Stomach (tissue), 9 donors: Measurements from ENCODE around the gene ZNF598. TPM values are rescaled to one million over a fixed set of nuclear protein-coding genes. Genes with fewer than 3 reads are reported as not detected.

ENCODE experiments used
- DNase-seq, 2 donors: peaks; one replicate each; pipeline versions ENCODE4 v3.0.0 to v3.0.0-alpha.2; 2013 to 2019
- H3K27ac ChIP-seq, 5 donors: fragments of 200-600 bp in 4 of 5; sonication (generic) in 4 of 5; one replicate each; pipeline ENCODE4 v1.5.1; 2013 to 2019; ENCODE audit warnings: mild to moderate bottlenecking in 1 of 5, moderate library complexity in 1 of 5
- H3K27me3 ChIP-seq, 3 donors: fragments of 200-600 bp; sonication (generic); one replicate each; pipeline ENCODE4 v1.5.1; 2017 to 2019; ENCODE audit warnings: mixed run types in 1 of 3
- H3K36me3 ChIP-seq, 4 donors: fragments of 200-600 bp; sonication (generic); 1 replicate in 3 of 4; 2 replicates in 1 of 4; pipeline ENCODE4 v1.5.1; 2016 to 2019
- H3K4me1 ChIP-seq, 4 donors: fragments of 200-600 bp; sonication (generic); one replicate each; pipeline ENCODE4 v1.5.1; 2016 to 2019
- H3K4me3 ChIP-seq, 4 donors: fragments of 200-600 bp; sonication (generic) in 3 of 4; one replicate each; pipeline ENCODE4 v1.5.1; 2016 to 2019; ENCODE audit warnings: mild to moderate bottlenecking in 1 of 4
- H3K9me3 ChIP-seq, 4 donors: fragments of 200-600 bp; sonication (generic); one replicate each; pipeline ENCODE4 v1.5.1; 2016 to 2019
- EP300 ChIP-seq: sonication (generic); formaldehyde crosslinking; IDR thresholded peaks from one replicate; pipeline ENCODE4 v1.6.1; 2017; ENCODE audit warnings: antibody characterized with exemption
- POLR2A ChIP-seq, 4 donors: fragments of 450-650 bp; IDR thresholded peaks; one replicate each; pipeline ENCODE4 v1.6.1; 2016; ENCODE audit warnings: antibody characterized with exemption in 4 of 4, control low read depth in 2 of 4, mild to moderate bottlenecking in 1 of 4, moderate library complexity in 1 of 4
- POLR2AphosphoS5 ChIP-seq, 3 donors: sonication (generic); formaldehyde crosslinking; IDR thresholded peaks; one replicate each; pipeline ENCODE4 v1.6.1; 2016; ENCODE audit warnings: antibody characterized with exemption in 3 of 3
- WGBS, 5 donors: extraction: QIAGEN DNeasy Blood & Tissue Kit in 3 of 5; methylation state at CpG; one replicate each; pipeline versions ENCODE4 v1.1.5 to v1.1.7; 2013 to 2018; 5-methylcytosine and 5-hydroxymethylcytosine counted together
- intact Hi-C: fragments of 100-400 bp; cut with DNase I; formaldehyde crosslinking; loops from one replicate; pipeline ENCODE4 v1.15.1; 2023; ENCODE audit warnings: low total_unique reads
- polyA plus RNA-seq, 3 donors: library from polyadenylated mRNA; stranded (reverse); fragments of 200-250 nt; gene quantifications; one replicate each; pipeline ENCODE4 v1.2.3, GENCODE V29; 2013
- total RNA-seq, 5 donors: library from RNA; depleted of rRNA; stranded (reverse); fragments of >200 nt; gene quantifications; one replicate each; pipeline versions ENCODE4 v1.1.0 to v1.2.3, GENCODE V29; 2014 to 2016
- TF ChIP-seq, protein P1 (sequence below), 7 experiments: fragments of 450-650 bp in 4 of 7; fragments of 200-600 bp in 3 of 7; sonication (generic) in 3 of 7; IDR thresholded peaks; one replicate each; pipeline ENCODE4 v1.5.1; 2016 to 2019; ENCODE audit warnings: antibody characterized with exemption in 7 of 7, control low read depth in 2 of 7, mild to moderate bottlenecking in 1 of 7
- donor health status: healthy with polysubstance abuse.
- donor health status: Bipolar disorder and iron deficiency.
- donor health status: healthy.

Gene ZNF598
- total and polyA plus RNA-seq, 8 donors = 16.3 to 86.2 (median 26.2) TPM

DNA sequence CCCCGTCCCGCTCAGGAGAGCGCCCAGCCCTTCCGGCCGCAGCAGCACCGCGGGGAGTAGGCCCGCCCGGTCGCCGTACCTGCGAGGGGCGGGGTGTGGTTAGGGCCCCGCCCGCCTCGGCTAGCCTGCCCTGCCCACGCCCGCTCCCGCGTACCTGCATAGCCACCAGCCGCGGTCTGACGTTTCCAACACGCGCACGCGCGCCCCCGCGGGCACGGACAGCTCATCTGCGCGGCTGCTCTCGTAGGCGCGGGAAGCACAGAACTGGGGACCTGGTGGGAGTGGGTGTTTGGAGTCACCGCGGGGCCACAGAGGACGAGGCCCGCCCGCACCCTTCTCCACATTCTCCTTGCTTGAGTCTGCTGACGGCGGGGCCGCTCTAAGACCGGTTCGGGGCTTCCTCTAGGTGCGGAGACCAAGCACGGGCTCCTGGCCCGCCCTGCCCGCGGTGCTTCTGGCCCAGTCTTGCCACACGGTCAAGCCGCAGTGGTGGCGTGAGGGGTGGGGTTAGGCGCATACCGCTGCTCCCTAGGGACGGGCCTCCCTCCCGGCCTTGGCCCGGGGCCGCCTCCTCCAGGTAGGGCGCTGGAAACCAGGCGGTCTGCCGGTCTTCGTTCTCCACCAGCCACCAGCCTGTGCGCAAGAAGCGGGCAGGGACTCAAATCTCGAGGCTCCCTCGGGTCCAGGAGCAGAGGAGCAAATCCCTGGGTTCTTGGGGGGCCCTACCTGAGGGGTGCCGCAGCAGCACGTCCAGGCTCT lies 30.2 kb downstream of the ZNF598 start:
- TF ChIP-seq, protein P1, sequence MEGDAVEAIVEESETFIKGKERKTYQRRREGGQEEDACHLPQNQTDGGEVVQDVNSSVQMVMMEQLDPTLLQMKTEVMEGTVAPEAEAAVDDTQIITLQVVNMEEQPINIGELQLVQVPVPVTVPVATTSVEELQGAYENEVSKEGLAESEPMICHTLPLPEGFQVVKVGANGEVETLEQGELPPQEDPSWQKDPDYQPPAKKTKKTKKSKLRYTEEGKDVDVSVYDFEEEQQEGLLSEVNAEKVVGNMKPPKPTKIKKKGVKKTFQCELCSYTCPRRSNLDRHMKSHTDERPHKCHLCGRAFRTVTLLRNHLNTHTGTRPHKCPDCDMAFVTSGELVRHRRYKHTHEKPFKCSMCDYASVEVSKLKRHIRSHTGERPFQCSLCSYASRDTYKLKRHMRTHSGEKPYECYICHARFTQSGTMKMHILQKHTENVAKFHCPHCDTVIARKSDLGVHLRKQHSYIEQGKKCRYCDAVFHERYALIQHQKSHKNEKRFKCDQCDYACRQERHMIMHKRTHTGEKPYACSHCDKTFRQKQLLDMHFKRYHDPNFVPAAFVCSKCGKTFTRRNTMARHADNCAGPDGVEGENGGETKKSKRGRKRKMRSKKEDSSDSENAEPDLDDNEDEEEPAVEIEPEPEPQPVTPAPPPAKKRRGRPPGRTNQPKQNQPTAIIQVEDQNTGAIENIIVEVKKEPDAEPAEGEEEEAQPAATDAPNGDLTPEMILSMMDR (IDR thresholded peaks at IDR 0.05) = no peak
- TF ChIP-seq POLR2AphosphoS5 (IDR thresholded peaks at IDR 0.05) = peak in 2 of 3 donors; percentile 79 to 88
- intact Hi-C loops = no loop called here

DNA sequence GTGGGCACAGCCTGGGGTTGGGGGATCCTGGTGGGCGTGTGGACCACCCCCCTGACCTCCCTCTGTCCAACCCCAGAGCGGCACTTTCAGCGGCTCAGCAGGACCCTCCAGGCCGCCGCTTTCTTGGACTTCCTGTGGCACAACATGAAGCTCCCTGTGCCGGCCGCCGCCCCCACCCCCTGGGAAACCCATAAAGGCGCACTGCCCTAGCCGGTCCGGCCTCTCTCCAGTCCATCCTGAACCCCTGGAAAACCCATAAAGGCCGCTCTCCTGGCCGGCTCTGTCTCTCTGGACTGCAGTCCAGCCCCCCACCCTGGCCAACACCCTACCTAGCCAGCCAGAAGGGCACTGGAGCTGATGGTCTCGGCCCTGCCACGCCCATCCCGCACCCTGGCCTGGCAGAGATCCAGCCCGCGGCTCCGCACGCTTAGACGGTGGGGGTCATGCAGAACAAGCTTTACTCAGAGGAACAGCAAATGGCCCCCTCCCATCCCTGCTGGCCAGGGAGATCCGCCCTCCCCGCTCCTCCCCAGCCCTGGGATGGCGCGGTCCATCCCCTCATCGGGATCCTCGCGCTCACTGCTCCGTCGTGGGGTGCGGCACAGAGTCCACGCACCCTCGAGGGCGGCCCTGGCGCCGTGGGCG lies 31.0 kb downstream of the ZNF598 start:
- peak overlapping the region; percentile 46 to 83 (median 76) for H3K27ac ChIP-seq
- peak overlapping the region; percentile 31 to 51 (median 38) for H3K4me3 ChIP-seq
- intact Hi-C loops = no loop called here
- 49 to 69% (median 60%) methylated on average over 20 to 37 of the region's 37 CpGs for WGBS, 5 donors
- no peaks in the 10 kb centered on the region for H3K9me3 ChIP-seq
- DNase-seq = no peak
- peaks cover 4 to 94% (median 36%) of the 10 kb centered on the region in 3 donors for H3K27me3 ChIP-seq
- peaks cover 43 to 53% (median 52%) of the 10 kb centered on the region in 4 donors for H3K36me3 ChIP-seq
- TF ChIP-seq, protein P1 (IDR thresholded peaks at IDR 0.05) = no peak
- no peak for TF ChIP-seq POLR2A (IDR thresholded peaks at IDR 0.05)
- TF ChIP-seq EP300 = no peak
- TF ChIP-seq POLR2AphosphoS5 (IDR thresholded peaks at IDR 0.05) = no peak
- H3K4me1 ChIP-seq = peaks cover 22 to 63% (median 52%) of the 10 kb centered on the region in 4 donors

More for the DNA sequence above, 30.2 kb downstream of the ZNF598 start:
- Histone ChIP-seq H3K36me3 (peaks cover 38 to 45% (median 45%) of the 10 kb centered on the region in 4 donors), H3K4me1 (peaks cover 22 to 62% (median 50%) of the 10 kb centered on the region in 4 donors), H3K27ac (peak overlapping the region; percentile 72 to 83 (median 76)), H3K9me3 (no peaks in the 10 kb centered on the region), H3K4me3 (peak overlapping the region; percentile 31 to 51 (median 38)), H3K27me3 (peaks cover 4 to 89% (median 36%) of the 10 kb centered on the region in 3 donors)
- DNase-seq = peak; percentile 93
- WGBS, 5 donors = 9 to 15% (median 13%) methylated on average over 3 to 70 of the region's 70 CpGs

DNA sequence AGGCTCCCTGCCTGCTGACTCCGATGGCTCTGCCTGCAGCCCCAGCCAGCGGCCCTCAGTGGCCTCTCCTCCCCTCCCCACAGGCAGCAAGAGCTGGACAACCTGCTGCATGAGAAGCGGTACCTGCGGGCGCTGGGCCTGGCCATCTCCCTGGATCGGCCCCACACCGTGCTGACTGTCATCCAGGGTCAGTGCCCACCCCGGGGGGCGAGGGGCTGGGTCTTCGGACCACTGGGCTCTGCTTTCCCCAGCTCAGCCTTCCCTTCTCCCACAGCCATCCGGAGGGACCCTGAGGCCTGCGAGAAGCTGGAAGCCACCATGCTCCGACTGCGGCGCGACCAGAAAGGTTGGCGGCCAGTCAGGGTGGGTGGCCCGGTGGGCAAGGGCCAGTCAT lies 31.7 kb downstream of the ZNF598 start:
- Histone ChIP-seq H3K27me3 (peaks cover 4 to 88% (median 36%) of the 10 kb centered on the region in 3 donors), H3K27ac (no peak overlapping the region), H3K36me3 (peaks cover 43 to 53% (median 52%) of the 10 kb centered on the region in 4 donors), H3K4me3 (no peak overlapping the region), H3K4me1 (peaks cover 22 to 63% (median 52%) of the 10 kb centered on the region in 4 donors), H3K9me3 (no peaks in the 10 kb centered on the region)
- TF ChIP-seq, protein P1 (IDR thresholded peaks at IDR 0.05) = no peak
- TF ChIP-seq POLR2A (IDR thresholded peaks at IDR 0.05) = no peak
- TF ChIP-seq POLR2AphosphoS5 (IDR thresholded peaks at IDR 0.05) = no peak
- TF ChIP-seq EP300 = no peak
- intact Hi-C loops = no loop called here
- WGBS, 5 donors = 80 to 96% (median 95%) methylated on average over 2 to 18 of the region's 18 CpGs
- DNase-seq = no peak

DNA sequence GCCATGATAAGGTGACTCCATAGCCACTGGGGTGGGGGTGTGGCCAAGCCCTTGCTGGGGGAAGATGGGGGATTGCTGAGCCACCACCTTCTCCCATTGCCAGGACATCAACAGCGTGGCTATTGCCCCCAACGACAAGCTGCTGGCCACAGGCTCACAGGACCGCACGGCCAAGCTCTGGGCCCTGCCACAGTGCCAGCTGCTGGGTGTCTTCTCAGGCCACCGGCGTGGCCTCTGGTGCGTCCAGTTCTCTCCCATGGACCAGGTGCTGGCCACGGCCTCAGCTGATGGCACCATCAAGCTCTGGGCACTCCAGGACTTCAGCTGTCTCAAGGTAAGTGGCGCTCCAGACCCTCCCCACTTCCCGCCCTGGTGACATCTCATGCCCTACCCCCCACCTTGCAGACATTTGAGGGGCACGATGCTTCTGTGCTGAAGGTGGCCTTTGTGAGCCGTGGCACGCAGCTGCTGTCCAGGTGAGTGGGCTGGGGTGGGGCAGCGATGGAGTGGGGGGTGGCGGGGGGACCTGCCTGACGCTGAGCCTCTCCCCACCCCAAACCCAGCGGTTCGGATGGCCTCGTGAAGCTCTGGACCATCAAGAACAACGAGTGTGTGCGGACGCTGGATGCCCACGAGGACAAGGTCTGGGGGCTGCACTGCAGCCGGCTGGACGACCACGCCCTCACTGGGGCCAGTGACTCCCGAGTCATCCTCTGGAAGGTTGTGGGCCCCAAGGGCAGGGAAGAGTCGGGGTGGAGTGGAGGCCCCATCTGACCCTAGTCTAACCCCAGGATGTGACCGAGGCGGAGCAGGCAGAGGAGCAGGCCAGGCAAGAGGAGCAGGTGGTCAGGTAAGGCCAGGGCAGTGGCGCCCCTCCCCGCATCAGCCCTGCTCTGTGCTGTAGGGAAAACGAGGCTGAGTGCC lies 32.4 kb downstream of the ZNF598 start:
- TF ChIP-seq, protein P1 (IDR thresholded peaks at IDR 0.05) = no peak
- TF ChIP-seq POLR2A (IDR thresholded peaks at IDR 0.05) = no peak
- no peak for TF ChIP-seq POLR2AphosphoS5 (IDR thresholded peaks at IDR 0.05)
- no peak for TF ChIP-seq EP300
- WGBS, 5 donors = 90 to 94% (median 91%) methylated on average over 28 to 33 of the region's 33 CpGs
- H3K27me3 ChIP-seq = peaks cover 4 to 81% (median 36%) of the 10 kb centered on the region in 3 donors

More for the DNA sequence above, 32.4 kb downstream of the ZNF598 start:
- H3K36me3 ChIP-seq = peaks cover 43 to 53% (median 52%) of the 10 kb centered on the region in 4 donors
- H3K27ac ChIP-seq = no peak overlapping the region
- intact Hi-C loops = no loop called here
- no peak for DNase-seq
- H3K4me3 ChIP-seq = no peak overlapping the region
- peaks cover 29 to 63% (median 55%) of the 10 kb centered on the region in 4 donors for H3K4me1 ChIP-seq
- no peaks in the 10 kb centered on the region for H3K9me3 ChIP-seq
